Kidney capillary endothelial cell (primary cell): ENCODE data around the gene AKTIP.

Experiments used
- DNase-seq: peaks from one replicate; pipeline ENCODE4 v3.0.0-alpha.2; 2018; ENCODE audit warnings: low spot score

Gene AKTIP

GRCh38 chr16:53478965-53479364 is 24.0 kb downstream of the AKTIP start:
- DNase-seq: no peak

DNA sequence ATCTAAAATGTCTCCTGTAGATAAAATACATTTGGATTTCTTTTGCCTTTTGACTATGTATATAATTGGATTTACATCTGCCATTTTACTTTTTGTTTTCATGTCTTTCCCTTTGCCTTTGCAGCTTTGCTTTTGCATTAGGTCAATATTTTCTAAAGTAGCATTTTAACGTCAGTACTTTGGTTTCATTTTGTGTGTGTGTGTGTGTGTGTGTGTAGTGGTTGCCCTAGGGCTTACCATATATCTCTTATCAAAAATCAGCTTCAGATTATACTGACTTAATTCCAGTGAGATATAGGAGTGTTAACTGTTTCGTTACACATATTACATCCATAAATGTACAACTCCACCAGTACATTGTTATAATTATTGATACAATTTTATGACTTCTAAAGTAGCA is 26.1 kb downstream of the AKTIP start:
- DNase-seq: no peak

GRCh38 chr16:53465606-53466280 is 37.3 kb downstream of the AKTIP start:
- DNase-seq: peak; percentile 10

DNA sequence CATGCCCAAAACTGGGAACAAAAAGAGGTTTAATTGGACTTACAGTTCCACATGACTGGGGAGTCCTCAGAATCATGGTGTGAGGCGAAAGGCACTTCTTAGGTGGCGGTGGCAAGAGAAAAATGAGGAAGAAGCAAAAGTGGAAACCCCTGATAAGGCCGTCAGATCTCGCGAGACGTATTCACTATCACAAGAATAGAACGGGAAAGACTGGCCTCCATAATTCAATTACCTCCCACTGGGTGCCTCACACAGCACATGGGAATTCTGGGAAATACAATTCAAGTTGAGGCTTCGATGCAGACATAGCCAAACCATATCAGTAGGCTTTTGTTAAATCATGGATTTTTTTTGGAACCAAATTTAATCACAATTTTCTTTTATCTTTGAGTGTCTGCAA is 44.4 kb downstream of the AKTIP start:
- no peak for DNase-seq

DNA sequence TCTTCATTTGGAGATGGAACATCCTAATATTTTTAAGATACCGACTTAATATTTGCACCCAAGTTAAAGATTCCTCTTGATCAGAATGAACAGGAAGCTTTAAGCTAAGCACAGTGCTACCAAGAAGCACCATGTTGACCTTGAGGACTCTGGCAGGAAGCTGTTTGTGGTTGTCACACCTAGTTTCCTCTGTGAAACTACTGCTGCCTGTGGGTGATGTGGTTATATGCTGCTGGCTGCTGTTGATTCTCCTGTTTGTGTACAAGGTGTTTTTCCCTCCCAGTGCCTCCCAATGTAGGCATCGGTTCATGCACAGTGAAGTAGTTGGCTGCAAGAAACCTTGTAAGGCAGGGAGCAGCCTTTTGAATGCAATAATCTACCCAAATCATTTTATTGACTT is 45.3 kb downstream of the AKTIP start:
- no peak for DNase-seq

DNA sequence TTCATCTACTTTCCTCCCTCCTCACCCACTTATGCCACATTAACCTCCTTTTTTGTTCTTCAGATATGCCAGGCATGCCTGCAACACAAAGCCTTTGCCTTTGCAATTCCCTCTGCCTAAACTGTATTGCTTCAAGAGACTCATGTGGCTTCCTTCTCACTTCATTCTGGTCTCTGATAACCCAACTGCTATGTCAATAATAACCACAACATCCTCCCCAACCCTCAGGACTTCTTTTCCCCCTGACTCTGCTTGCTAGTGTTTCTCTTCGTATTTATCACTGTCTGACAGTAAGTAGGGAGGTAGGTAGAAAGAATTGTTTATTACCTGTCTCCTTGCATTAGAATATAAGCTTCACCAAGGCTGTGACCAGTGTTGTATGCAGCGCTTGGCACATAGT is 46.4 kb downstream of the AKTIP start:
- DNase-seq: no peak

DNA sequence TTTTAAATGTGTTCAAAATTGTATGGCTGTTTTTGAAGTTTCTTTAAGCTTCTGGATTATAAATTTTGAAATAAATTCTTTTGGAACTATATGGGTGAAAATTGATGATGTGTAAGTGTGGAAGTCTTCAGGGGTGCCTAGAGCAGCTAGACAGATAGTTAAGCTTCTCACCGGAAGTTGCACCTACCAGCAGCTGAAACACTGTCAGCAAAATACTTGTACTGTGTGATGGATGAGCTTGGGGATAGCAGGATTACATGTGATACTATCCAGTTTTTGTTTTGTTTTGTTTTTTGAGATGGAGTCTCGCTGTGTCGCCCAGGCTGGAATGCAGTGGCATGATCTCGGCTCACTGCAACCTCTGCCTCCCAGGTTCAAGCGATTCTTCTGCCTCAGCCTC is 49.1 kb downstream of the AKTIP start:
- DNase-seq: no peak

GRCh38 chr16:53449816-53450517 is 53.0 kb downstream of the AKTIP start:
- no peak for DNase-seq

DNA sequence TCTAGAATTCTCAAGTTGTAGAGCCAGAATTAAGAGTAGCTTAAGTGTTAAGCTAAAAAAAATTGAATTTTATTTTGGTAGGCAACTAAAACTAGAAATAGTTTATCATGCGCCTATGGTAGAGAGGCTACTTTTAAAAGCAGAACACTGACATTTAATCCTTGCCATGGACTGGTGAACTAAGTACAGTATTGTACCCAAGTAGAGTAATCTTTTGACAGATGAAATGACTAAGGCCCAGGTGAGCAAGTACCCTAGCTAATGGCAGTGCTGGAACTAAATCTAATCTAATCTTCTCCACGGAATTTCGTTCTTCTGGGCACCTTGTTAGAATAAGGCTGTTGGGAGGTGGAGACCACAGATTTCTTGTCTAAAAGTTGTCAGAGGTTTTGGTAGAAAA is 56.9 kb downstream of the AKTIP start:
- no peak for DNase-seq

DNA sequence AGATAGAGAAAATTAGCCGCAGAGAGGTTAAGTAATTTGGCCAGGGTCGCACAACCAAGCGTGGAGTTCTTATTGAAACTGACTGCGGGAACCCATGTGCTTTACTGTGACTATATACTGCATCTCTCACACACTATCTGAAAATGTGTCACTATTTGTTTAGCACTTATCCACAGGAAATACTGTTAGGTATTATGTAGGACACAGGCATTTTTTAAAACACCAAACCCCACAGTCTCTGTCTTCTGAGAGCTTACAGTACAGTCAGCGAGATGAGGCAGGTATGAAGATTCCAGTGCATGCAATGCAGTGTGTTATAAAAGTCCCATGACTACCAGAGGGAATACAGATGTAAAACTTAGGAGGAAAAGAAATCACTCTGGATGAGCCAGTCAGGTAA is 57.5 kb downstream of the AKTIP start:
- DNase-seq: no peak
